Prostate gland (tissue), 2 donors: ENCODE data around the gene SH2D1B. TPM values are rescaled to one million over a fixed set of nuclear protein-coding genes. Genes with fewer than 3 reads are reported as not detected.

ENCODE experiments used
- DNase-seq: peaks from one replicate; pipeline ENCODE4 v3.0.0-alpha.2; 2019; ENCODE audit warnings: low spot score
- H3K27ac ChIP-seq, 2 donors: fragments of 200-600 bp; sonication (generic); 2 replicates each; pipeline ENCODE4 v1.5.1; 2017 to 2019
- H3K27me3 ChIP-seq: fragments of 200-600 bp; sonication (generic); replicated peaks from 2 replicates; pipeline ENCODE4 v1.5.1; 2019; ENCODE audit not compliant: insufficient read depth
- H3K36me3 ChIP-seq, 2 donors: fragments of 200-600 bp; sonication (generic); 1 replicate in 1 of 2; 2 replicates in 1 of 2; pipeline versions ENCODE4 v1.5.1 to v1.8.1; 2017 to 2019
- H3K4me1 ChIP-seq: fragments of 200-600 bp; sonication (generic); replicated peaks from 2 replicates; pipeline ENCODE4 v1.5.1; 2019
- H3K4me3 ChIP-seq, 2 donors: fragments of 200-600 bp; sonication (generic); 2 replicates each; pipeline ENCODE4 v1.5.1; 2017 to 2019
- H3K9me3 ChIP-seq: fragments of 200-600 bp; sonication (generic); 2 replicates; pipeline ENCODE4 v1.5.1; 2017
- CTCF ChIP-seq, 4 experiments: fragments of 200-600 bp in 2 of 4; fragments of 450-650 bp in 2 of 4; sonication (generic) in 2 of 4; IDR thresholded peaks; 1 replicate in 3 of 4; 2 replicates in 1 of 4; pipeline ENCODE4 v1.5.1; 2016 to 2019; ENCODE audit warnings: antibody characterized with exemption in 4 of 4, mild to moderate bottlenecking in 2 of 4, moderate library complexity in 2 of 4
- POLR2A ChIP-seq: fragments of 450-650 bp; IDR thresholded peaks from one replicate; pipeline ENCODE4 v1.6.1; 2016; ENCODE audit warnings: antibody characterized with exemption, mild to moderate bottlenecking
- POLR2AphosphoS5 ChIP-seq: sonication (generic); formaldehyde crosslinking; IDR thresholded peaks from one replicate; pipeline ENCODE4 v1.6.1; 2017; ENCODE audit warnings: antibody characterized with exemption
- WGBS: methylation state at CpG from one replicate; pipeline ENCODE4 v1.1.5; 2018; 5-methylcytosine and 5-hydroxymethylcytosine counted together
- intact Hi-C: fragments of 100-400 bp; cut with DNase I; formaldehyde crosslinking; loops from one replicate; pipeline ENCODE4 v1.14.2; 2022
- total RNA-seq, 2 donors: library from RNA; depleted of rRNA; stranded (reverse); fragments of >200 nt; gene quantifications; one replicate each; pipeline ENCODE4 v1.1.0, GENCODE V29; 2016

Gene SH2D1B
- total RNA-seq, 2 donors from 2014 or later: not detected

GRCh38 chr1:162373072-162373427, 38.9 kb downstream of the SH2D1B start:
- no peak for TF ChIP-seq POLR2A
- no peak for TF ChIP-seq POLR2AphosphoS5
- no peak for TF ChIP-seq CTCF (IDR thresholded peaks at IDR 0.05)
- intact Hi-C loops: no loop called here
- DNase-seq: no peak
- 94% methylated on average over 1 of the region's 1 CpG for WGBS
- H3K27me3 ChIP-seq: no peaks in the 10 kb centered on the region
- no peaks in the 10 kb centered on the region for H3K4me1 ChIP-seq
- no peaks in the 10 kb centered on the region for H3K9me3 ChIP-seq
- no peak overlapping the region for H3K27ac ChIP-seq
- no peak overlapping the region for H3K4me3 ChIP-seq
- no peaks in the 10 kb centered on the region for H3K36me3 ChIP-seq

- no peak for DNase-seq
- TF ChIP-seq POLR2A (no peak), CTCF (IDR thresholded peaks at IDR 0.05) (no peak), POLR2AphosphoS5 (no peak)
- no peaks in the 10 kb centered on the region for H3K36me3 ChIP-seq
- no peaks in the 10 kb centered on the region for H3K27me3 ChIP-seq
- no peak overlapping the region for H3K27ac ChIP-seq
- H3K4me3 ChIP-seq: no peak overlapping the region
- intact Hi-C loops: no loop called here
- no peaks in the 10 kb centered on the region for H3K9me3 ChIP-seq
- no peaks in the 10 kb centered on the region for H3K4me1 ChIP-seq
- WGBS: 72% methylated on average over 13 of the region's 13 CpGs
Observed at GRCh38 chr1:162372159-162373071, 39.5 kb downstream of the SH2D1B start.

- no peak overlapping the region for H3K27ac ChIP-seq
- TF ChIP-seq CTCF (IDR thresholded peaks at IDR 0.05) (no peak), POLR2A (no peak), POLR2AphosphoS5 (no peak)
- 89% methylated on average over 6 of the region's 6 CpGs for WGBS
Observed at GRCh38 chr1:162371611-162372010, 40.3 kb downstream of the SH2D1B start.

GRCh38 chr1:162370721-162371120, 41.2 kb downstream of the SH2D1B start:
- no peak for TF ChIP-seq CTCF (IDR thresholded peaks at IDR 0.05)
- no peak for TF ChIP-seq POLR2AphosphoS5
- TF ChIP-seq POLR2A: no peak
- no peak overlapping the region for H3K4me3 ChIP-seq
- H3K27me3 ChIP-seq: no peaks in the 10 kb centered on the region
- H3K9me3 ChIP-seq: no peaks in the 10 kb centered on the region
- H3K27ac ChIP-seq: no peak overlapping the region
- 100% methylated on average over 3 of the region's 3 CpGs for WGBS
- no peaks in the 10 kb centered on the region for H3K4me1 ChIP-seq
- intact Hi-C loops: no loop called here
- H3K36me3 ChIP-seq: no peaks in the 10 kb centered on the region
- no peak for DNase-seq

More at GRCh38 chr1:162371611-162372010, 40.3 kb downstream of the SH2D1B start:
- H3K36me3 ChIP-seq: no peaks in the 10 kb centered on the region
- no peak for DNase-seq
- H3K27me3 ChIP-seq: no peaks in the 10 kb centered on the region
- no peaks in the 10 kb centered on the region for H3K4me1 ChIP-seq
- H3K4me3 ChIP-seq: no peak overlapping the region
- intact Hi-C loops: no loop called here
- no peaks in the 10 kb centered on the region for H3K9me3 ChIP-seq

GRCh38 chr1:162370161-162370560, 41.8 kb downstream of the SH2D1B start:
- DNase-seq: no peak
- Histone ChIP-seq H3K27me3 (no peaks in the 10 kb centered on the region), H3K27ac (no peak overlapping the region), H3K36me3 (no peaks in the 10 kb centered on the region), H3K4me3 (no peak overlapping the region), H3K4me1 (no peaks in the 10 kb centered on the region), H3K9me3 (no peaks in the 10 kb centered on the region)
- TF ChIP-seq POLR2A (no peak), POLR2AphosphoS5 (no peak), CTCF (IDR thresholded peaks at IDR 0.05) (no peak)
- WGBS: 80% methylated on average over 1 of the region's 1 CpG
- intact Hi-C loops: no loop called here
